Parathyroid adenoma (tissue), 2 donors: Measurements from ENCODE around the gene MUC5AC.

ENCODE experiments used
- H2AFZ ChIP-seq: fragments of 300-600 bp; sonication (generic); one replicate; pipeline ENCODE4 v1.7.0; 2017; ENCODE audit warnings: antibody characterized with exemption, mild to moderate bottlenecking
- H3K27ac ChIP-seq: fragments of 300-600 bp; sonication (generic); one replicate; pipeline ENCODE4 v1.7.0; 2017
- H3K27me3 ChIP-seq: fragments of 300-600 bp; sonication (generic); one replicate; pipeline ENCODE4 v1.7.0; 2017; ENCODE audit warnings: low read length; ENCODE audit not compliant: control insufficient read depth, insufficient read depth
- H3K36me3 ChIP-seq: fragments of 300-600 bp; sonication (generic); one replicate; pipeline ENCODE4 v1.7.0; 2017; ENCODE audit warnings: low read length; ENCODE audit not compliant: control insufficient read depth, insufficient read depth
- H3K4me1 ChIP-seq: fragments of 300-600 bp; sonication (generic); one replicate; pipeline ENCODE4 v1.7.0; 2017; ENCODE audit warnings: control low read depth
- H3K4me2 ChIP-seq: fragments of 300-600 bp; sonication (generic); one replicate; pipeline ENCODE4 v1.7.0; 2017; ENCODE audit warnings: low read length
- H3K4me3 ChIP-seq: fragments of 300-600 bp; sonication (generic); one replicate; pipeline ENCODE4 v1.7.0; 2017; ENCODE audit warnings: low read depth, low read length
- H3K79me2 ChIP-seq: fragments of 300-600 bp; sonication (generic); one replicate; pipeline ENCODE4 v1.7.0; 2017; ENCODE audit warnings: control low read depth
- H3K9ac ChIP-seq: fragments of 300-600 bp; sonication (generic); one replicate; pipeline ENCODE4 v1.7.0; 2017; ENCODE audit warnings: mild to moderate bottlenecking
- H3K9me3 ChIP-seq: fragments of 300-600 bp; sonication (generic); one replicate; pipeline ENCODE4 v1.7.0; 2017; ENCODE audit warnings: low read length; ENCODE audit not compliant: control insufficient read depth
- TF ChIP-seq, protein P1 (sequence below): fragments of 300-600 bp; sonication (generic); IDR thresholded peaks from one replicate; pipeline ENCODE4 v1.7.0; 2017; ENCODE audit warnings: antibody characterized with exemption, mild to moderate bottlenecking
- donor health status: primary hyperparathyroidism.

Gene MUC5AC

DNA sequence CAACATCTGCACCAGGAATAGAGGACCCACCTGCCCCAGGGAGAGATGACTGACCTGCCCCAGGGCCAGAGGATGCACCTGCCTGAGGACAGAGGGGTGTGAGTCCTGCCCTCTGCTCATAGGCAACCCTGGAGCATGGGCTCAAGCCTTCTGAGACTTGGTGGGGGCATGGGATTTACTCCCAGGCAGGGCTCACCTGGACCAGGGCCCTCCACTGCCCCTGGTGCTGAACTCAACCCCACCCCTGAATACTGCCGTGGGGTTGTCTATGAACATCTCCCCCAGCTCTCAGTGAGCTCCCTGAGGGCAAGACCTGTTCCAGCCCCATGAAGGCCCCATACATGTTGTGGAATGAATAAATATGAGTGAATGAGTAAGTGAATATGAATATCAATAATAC lies 33.8 kb upstream of the MUC5AC start:
- Histone ChIP-seq H2AFZ (no peak overlapping the region), H3K79me2 (no peaks in the 10 kb centered on the region), H3K4me1 (no peaks in the 10 kb centered on the region), H3K4me2 (no peak overlapping the region), H3K36me3 (no peaks in the 10 kb centered on the region), H3K9ac (no peak overlapping the region), H3K4me3 (no peak overlapping the region), H3K27ac (no peak overlapping the region), H3K27me3 (no peaks in the 10 kb centered on the region), H3K9me3 (no peaks in the 10 kb centered on the region)
- TF ChIP-seq, protein P1, sequence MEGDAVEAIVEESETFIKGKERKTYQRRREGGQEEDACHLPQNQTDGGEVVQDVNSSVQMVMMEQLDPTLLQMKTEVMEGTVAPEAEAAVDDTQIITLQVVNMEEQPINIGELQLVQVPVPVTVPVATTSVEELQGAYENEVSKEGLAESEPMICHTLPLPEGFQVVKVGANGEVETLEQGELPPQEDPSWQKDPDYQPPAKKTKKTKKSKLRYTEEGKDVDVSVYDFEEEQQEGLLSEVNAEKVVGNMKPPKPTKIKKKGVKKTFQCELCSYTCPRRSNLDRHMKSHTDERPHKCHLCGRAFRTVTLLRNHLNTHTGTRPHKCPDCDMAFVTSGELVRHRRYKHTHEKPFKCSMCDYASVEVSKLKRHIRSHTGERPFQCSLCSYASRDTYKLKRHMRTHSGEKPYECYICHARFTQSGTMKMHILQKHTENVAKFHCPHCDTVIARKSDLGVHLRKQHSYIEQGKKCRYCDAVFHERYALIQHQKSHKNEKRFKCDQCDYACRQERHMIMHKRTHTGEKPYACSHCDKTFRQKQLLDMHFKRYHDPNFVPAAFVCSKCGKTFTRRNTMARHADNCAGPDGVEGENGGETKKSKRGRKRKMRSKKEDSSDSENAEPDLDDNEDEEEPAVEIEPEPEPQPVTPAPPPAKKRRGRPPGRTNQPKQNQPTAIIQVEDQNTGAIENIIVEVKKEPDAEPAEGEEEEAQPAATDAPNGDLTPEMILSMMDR: no peak

DNA sequence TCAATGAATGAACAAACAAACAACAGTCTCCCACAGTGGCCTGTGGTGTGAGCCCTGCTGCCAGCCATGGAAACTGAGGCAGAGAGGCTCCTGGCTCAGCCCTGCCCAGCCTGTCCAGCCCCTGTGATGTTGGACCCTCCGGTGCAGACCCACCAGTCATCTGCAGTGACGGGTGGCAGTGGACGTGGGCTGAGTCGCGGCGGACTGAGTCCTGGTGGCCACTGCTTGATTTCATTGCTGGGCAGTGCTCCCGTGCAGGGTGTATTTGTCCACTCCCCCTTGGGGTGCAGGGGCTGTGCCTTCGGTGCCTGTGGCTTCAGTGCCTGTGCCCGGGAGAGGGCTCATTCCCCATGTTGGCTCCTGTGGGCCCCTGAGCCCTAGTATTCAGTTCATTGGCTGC lies 31.9 kb upstream of the MUC5AC start:
- TF ChIP-seq, protein P1: no peak
- Histone ChIP-seq H2AFZ (no peak overlapping the region), H3K4me3 (no peak overlapping the region), H3K36me3 (no peaks in the 10 kb centered on the region), H3K4me1 (no peaks in the 10 kb centered on the region), H3K27ac (no peak overlapping the region), H3K27me3 (no peaks in the 10 kb centered on the region), H3K4me2 (no peak overlapping the region), H3K9ac (no peak overlapping the region), H3K79me2 (no peaks in the 10 kb centered on the region), H3K9me3 (no peaks in the 10 kb centered on the region)

DNA sequence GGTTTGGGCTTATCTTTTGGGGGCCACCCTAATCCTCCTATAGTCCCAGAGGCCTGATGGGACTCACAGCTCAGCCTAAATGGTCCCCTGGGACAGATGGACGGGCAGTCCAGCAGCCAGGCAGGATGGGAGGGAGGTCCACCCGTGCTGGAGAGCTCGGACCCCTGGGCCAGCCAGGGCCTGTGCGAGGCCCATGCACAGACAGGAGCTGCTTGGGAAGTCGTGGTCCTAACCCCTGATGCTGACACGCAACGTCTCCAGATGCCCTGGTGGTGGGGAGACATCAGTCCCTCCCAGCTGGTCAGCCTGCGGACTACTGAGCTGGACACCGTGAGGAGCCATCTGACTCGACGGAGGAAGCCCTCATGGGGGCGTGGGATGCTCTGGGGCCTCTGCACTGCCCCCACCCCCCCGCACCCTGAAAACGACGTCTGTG lies 31.2 kb upstream of the MUC5AC start:
- H3K79me2 ChIP-seq: no peaks in the 10 kb centered on the region
- H2AFZ ChIP-seq: no peak overlapping the region
- no peak overlapping the region for H3K9ac ChIP-seq
- H3K9me3 ChIP-seq: no peaks in the 10 kb centered on the region
- TF ChIP-seq, protein P1: no peak
- H3K4me3 ChIP-seq: no peak overlapping the region
- H3K27ac ChIP-seq: no peak overlapping the region
- no peaks in the 10 kb centered on the region for H3K4me1 ChIP-seq
- no peaks in the 10 kb centered on the region for H3K27me3 ChIP-seq
- no peak overlapping the region for H3K4me2 ChIP-seq
- no peaks in the 10 kb centered on the region for H3K36me3 ChIP-seq

DNA sequence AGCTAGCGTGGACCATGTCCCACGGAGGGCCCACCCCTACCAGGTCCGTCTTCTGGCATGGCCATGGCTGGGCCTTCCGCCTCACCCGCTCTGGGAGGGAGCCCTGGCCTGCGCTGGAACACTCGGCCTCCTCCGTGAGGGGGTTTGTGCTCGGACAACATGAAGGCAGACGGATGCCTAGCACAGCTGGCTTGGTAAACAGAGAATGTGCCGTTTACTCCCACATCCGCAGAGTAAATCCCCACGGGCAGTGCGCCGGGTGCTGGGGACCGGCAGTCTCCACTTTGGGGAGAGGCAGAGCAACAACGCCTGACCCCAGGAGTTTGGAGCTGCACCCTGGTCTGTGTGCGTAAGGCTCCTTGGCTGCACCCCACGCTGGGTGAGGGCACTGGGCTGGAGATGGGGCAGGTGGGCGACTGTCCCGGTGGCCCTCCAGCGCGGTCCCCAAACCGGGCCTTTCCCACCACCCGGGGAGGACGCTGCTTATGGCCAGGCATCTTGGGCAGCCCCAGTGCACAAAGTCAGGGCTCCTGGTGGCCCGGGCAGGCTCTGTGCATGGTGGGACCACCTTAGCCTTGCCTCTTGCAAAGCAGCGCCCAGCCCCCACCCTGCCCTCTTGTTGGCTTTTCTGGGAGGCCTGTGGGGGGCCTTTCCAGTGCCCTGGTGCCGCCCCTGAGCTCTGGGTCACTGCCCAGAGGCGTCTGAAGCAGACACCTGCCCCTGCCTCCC lies 30.7 kb upstream of the MUC5AC start:
- no peak overlapping the region for H3K4me3 ChIP-seq
- H3K4me2 ChIP-seq: no peak overlapping the region
- no peak overlapping the region for H2AFZ ChIP-seq
- no peaks in the 10 kb centered on the region for H3K4me1 ChIP-seq
- no peaks in the 10 kb centered on the region for H3K9me3 ChIP-seq
- no peaks in the 10 kb centered on the region for H3K27me3 ChIP-seq
- no peak overlapping the region for H3K27ac ChIP-seq
- no peaks in the 10 kb centered on the region for H3K79me2 ChIP-seq
- H3K9ac ChIP-seq: no peak overlapping the region
- H3K36me3 ChIP-seq: no peaks in the 10 kb centered on the region
- TF ChIP-seq, protein P1: no peak

DNA sequence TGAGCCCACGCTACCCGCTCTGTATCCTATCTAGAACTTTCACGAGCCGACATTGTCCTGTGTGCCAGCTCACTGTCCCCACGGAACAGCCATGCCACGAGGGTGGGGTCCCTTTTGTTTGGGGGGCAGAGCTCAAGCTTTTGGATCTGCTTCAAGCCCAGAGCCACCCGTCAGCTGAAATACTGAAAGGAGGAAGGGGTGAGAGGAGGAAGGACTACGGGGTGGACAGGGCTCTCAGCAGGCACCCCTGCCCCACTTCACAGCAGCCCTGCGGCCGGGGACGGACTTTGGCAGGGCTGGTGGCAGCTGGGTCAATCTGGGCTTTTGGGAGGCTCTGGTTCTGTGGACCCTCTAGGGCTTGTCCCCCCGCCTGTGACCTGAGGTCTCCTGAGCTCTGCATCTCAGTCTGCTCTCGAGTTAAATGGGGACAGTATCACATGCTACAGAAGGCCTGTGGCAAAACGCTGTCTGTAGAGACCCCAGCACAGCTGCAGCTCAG lies 30.0 kb upstream of the MUC5AC start:
- TF ChIP-seq, protein P1: no peak
- Histone ChIP-seq H3K27me3 (no peaks in the 10 kb centered on the region), H3K79me2 (no peaks in the 10 kb centered on the region), H2AFZ (no peak overlapping the region), H3K9ac (no peak overlapping the region), H3K4me3 (no peak overlapping the region), H3K27ac (no peak overlapping the region), H3K9me3 (no peaks in the 10 kb centered on the region), H3K4me2 (no peak overlapping the region), H3K36me3 (no peaks in the 10 kb centered on the region), H3K4me1 (no peaks in the 10 kb centered on the region)
